DOHH2 (cell line): ENCODE data around the gene KMT2C.
"Not testable (repeated sequence)": the region's sequence is repeated elsewhere in the genome, so short reads cannot be mapped to it uniquely, and the experiment has no call there.

Experiments
- H3F3A ChIP-seq: fragments of 200-600 bp; sonication (generic), shearing (Covaris generic); 2 replicates; pipeline ENCODE4 v1.6.0; 2016; ENCODE audit warnings: antibody characterized with exemption, mild to moderate bottlenecking; ENCODE audit not compliant: control insufficient read depth, insufficient read depth
- H3K27ac ChIP-seq: fragments of 200-600 bp; sonication (generic); 2 replicates; pipeline ENCODE4 v1.5.1; 2014; ENCODE audit warnings: low read depth, mild to moderate bottlenecking, low read length, moderate library complexity
- H3K27me3 ChIP-seq: fragments of 200-600 bp; sonication (generic); 2 replicates; pipeline ENCODE4 v1.6.1; 2014; ENCODE audit warnings: mild to moderate bottlenecking, low read length, mixed read lengths; ENCODE audit not compliant: control insufficient read depth
- H3K36me3 ChIP-seq: fragments of 200-600 bp; sonication (generic); 2 replicates; pipeline ENCODE4 v1.6.1; 2014; ENCODE audit warnings: mild to moderate bottlenecking, low read length, moderate library complexity, mixed read lengths; ENCODE audit not compliant: control insufficient read depth
- H3K4me1 ChIP-seq: fragments of 200-600 bp; sonication (generic); 2 replicates; pipeline ENCODE4 v1.6.1; 2014; ENCODE audit warnings: mild to moderate bottlenecking, low read length, mixed read lengths; ENCODE audit not compliant: control insufficient read depth
- H3K4me2 ChIP-seq: fragments of 200-600 bp; sonication (generic); 2 replicates; pipeline ENCODE4 v1.6.0; 2014; ENCODE audit warnings: mild to moderate bottlenecking, low read length, moderate library complexity
- H3K4me3 ChIP-seq: fragments of 200-600 bp; sonication (generic); 2 replicates; pipeline ENCODE4 v1.5.1; 2014; ENCODE audit warnings: mild to moderate bottlenecking, low read length, mixed read lengths
- H3K79me2 ChIP-seq: fragments of 200-600 bp; sonication (generic); 2 replicates; pipeline ENCODE4 v1.6.1; 2014; ENCODE audit warnings: mild to moderate bottlenecking, low read length, mixed read lengths; ENCODE audit not compliant: control insufficient read depth
- H3K9me2 ChIP-seq: fragments of 200-600 bp; sonication (generic); replicated peaks from 2 replicates; pipeline ENCODE4 v1.6.1; 2014; ENCODE audit warnings: mild to moderate bottlenecking, low read length, mixed read lengths; ENCODE audit not compliant: control insufficient read depth
- H3K9me3 ChIP-seq: fragments of 200-600 bp; sonication (generic); 2 replicates; pipeline ENCODE4 v1.6.1; 2014; ENCODE audit warnings: antibody characterized with exemption, low read length, mixed read lengths; ENCODE audit not compliant: control insufficient read depth, insufficient read depth
- H4K20me1 ChIP-seq: fragments of 200-600 bp; sonication (generic); 2 replicates; pipeline ENCODE4 v1.6.0; 2014; ENCODE audit warnings: low read depth, mild to moderate bottlenecking, antibody characterized with exemption, low read length, moderate library complexity; ENCODE audit not compliant: control insufficient read depth, insufficient read depth
- EZH2phosphoT487 ChIP-seq: fragments of 200-600 bp; sonication (generic); IDR thresholded peaks from 2 replicates; pipeline ENCODE4 v1.6.1; 2017; ENCODE audit warnings: borderline replicate concordance, mild to moderate bottlenecking, antibody characterized with exemption, low read length, moderate library complexity, mixed read lengths
- TF ChIP-seq, protein P1 (sequence below): fragments of 200-600 bp; sonication (generic); IDR thresholded peaks from one replicate; pipeline ENCODE4 v1.5.1; 2014; ENCODE audit warnings: antibody characterized with exemption, mild to moderate bottlenecking, low read depth, low read length; ENCODE audit not compliant: poor library complexity, severe bottlenecking

KMT2C gene

DNA sequence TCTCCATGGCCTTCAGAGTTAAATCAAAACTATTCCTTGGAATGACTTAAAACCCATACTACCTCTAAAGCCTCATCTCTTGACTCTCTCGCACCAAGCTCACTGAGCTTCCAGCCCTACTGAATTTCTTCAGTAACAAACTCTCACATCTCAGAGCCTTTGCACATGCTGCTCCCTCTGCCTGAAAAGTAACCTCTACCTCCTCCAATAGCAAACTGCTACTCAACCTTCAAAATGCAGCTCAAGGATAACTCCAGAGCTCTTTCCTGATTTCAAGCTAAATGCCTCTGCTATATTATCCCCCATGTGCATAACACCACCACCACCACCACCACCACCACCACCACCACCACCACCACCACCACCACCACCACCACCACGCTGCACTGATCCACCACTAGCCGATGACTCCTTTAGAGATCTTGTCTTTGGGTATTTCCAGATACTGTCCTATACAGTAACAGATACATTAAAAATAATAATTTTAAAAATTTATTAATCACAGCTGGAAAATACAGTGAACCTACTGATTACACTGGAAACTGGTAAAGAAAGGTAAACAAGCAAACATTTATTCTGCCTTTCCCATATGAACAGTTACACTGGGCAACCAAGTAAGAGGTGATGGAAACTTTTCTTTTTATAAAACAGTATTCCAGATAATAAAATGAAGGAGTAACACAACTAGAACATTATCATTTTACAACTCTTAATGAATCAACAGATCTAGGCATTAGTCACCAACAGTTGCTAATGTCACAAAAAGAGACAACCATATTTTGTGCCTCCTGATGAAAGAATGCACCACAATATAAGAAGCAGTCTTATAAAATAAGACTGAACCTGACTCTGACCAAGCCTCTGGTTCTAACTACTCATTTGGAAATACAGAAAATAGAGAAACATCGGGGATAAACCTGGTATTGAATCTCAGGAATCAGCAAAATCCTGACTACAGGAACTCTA is 51.3 kb downstream of the KMT2C start:
- H3K27me3 ChIP-seq, H3K4me3 ChIP-seq, H3K4me1 ChIP-seq, H3K27ac ChIP-seq, H3K9me3 ChIP-seq, H3K36me3 ChIP-seq, H3K9me2 ChIP-seq, H3F3A ChIP-seq, H3K4me2 ChIP-seq: not testable (repeated sequence)
- peaks cover 10% of the 10 kb centered on the region; the same call in 1 of the 2 replicates for H4K20me1 ChIP-seq
- H3K79me2 ChIP-seq: peaks cover 95% of the 10 kb centered on the region

DNA sequence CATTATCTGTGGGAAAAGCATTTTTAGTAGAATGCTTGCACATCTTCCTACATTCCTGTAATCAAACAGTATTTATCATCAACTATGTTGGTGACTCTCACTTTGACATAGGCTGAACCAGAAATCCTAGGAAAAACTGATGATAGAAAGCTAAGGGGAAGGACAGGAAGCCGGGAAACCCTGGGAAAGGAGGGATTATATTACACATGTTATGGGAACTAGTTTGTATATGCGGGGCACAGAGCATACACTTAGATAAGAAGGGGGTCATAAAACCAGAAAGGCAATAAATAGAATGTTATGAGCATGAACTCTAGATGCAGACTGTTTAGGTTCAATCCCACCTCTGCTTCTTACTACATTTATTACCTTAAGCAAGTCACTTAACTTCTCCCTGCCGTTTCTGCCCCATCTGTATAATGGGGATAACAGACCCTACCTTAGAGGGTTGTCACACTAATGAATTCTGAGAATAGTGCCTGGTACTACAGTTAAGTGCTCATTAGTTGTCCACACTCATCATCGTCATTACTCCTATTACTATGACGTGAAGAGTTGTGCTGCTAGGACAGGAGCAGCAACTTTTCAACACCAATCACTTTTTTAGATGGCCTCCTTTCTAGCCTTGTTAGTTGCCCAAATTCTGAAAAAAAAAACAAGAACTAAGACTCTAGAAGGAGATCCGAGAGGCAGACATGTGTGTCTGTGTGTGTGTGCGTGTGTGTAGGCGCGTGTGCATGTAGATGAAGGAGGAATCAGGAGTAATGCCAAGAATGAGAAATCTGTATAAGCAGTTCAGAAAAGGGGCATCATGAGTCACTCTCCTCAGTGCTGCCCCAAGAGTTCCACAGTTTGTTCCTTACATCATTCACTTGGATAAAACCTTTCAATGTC is 52.2 kb downstream of the KMT2C start:
- Histone ChIP-seq H3K27me3 (no peaks in the 10 kb centered on the region), H4K20me1 (peaks cover 10% of the 10 kb centered on the region; the same call in 1 of the 2 replicates), H3F3A (no peaks in the 10 kb centered on the region), H3K9me3 (no peaks in the 10 kb centered on the region; the same call in 1 of the 2 replicates), H3K4me2 (no peak overlapping the region), H3K36me3 (no peaks in the 10 kb centered on the region), H3K27ac (no peak overlapping the region), H3K9me2 (no peaks in the 10 kb centered on the region), H3K79me2 (peaks cover 95% of the 10 kb centered on the region), H3K4me3 (no peak overlapping the region), H3K4me1 (peaks cover 3% of the 10 kb centered on the region; the same call in 1 of the 2 replicates)
- TF ChIP-seq, protein P1, sequence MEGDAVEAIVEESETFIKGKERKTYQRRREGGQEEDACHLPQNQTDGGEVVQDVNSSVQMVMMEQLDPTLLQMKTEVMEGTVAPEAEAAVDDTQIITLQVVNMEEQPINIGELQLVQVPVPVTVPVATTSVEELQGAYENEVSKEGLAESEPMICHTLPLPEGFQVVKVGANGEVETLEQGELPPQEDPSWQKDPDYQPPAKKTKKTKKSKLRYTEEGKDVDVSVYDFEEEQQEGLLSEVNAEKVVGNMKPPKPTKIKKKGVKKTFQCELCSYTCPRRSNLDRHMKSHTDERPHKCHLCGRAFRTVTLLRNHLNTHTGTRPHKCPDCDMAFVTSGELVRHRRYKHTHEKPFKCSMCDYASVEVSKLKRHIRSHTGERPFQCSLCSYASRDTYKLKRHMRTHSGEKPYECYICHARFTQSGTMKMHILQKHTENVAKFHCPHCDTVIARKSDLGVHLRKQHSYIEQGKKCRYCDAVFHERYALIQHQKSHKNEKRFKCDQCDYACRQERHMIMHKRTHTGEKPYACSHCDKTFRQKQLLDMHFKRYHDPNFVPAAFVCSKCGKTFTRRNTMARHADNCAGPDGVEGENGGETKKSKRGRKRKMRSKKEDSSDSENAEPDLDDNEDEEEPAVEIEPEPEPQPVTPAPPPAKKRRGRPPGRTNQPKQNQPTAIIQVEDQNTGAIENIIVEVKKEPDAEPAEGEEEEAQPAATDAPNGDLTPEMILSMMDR: no peak
- no peak for TF ChIP-seq EZH2phosphoT487

DNA sequence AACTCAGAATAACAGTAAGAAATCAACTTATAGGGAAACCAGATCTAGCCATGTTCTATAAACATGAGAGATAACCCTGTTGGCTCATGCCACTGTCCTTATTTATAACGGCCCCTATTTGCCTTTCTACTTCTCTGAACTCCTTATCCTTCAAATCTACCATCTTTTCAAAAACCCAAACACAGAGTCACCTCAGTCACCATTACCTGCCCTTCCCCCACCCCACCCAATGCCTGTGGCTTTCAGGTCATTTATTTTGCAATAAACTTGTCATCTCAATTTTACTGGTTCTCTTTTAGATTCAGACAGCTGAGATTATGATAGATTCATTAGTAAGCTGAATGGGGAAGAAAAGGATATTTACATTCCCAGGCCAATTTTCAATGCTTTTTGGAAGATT is 53.6 kb downstream of the KMT2C start:
- H3K27ac ChIP-seq: no peak overlapping the region
- peaks cover 96% of the 10 kb centered on the region for H3K79me2 ChIP-seq
- H3K4me1 ChIP-seq: peaks cover 3% of the 10 kb centered on the region; the same call in 1 of the 2 replicates
- H3K9me2 ChIP-seq: no peaks in the 10 kb centered on the region
- no peaks in the 10 kb centered on the region for H3K36me3 ChIP-seq
- no peaks in the 10 kb centered on the region for H3F3A ChIP-seq
- no peaks in the 10 kb centered on the region for H3K27me3 ChIP-seq
- no peaks in the 10 kb centered on the region; the same call in 1 of the 2 replicates for H3K9me3 ChIP-seq
- H3K4me3 ChIP-seq: no peak overlapping the region
- H4K20me1 ChIP-seq: peaks cover 12% of the 10 kb centered on the region; the same call in 1 of the 2 replicates
- no peak overlapping the region for H3K4me2 ChIP-seq
- TF ChIP-seq, protein P1: no peak
- no peak for TF ChIP-seq EZH2phosphoT487

DNA sequence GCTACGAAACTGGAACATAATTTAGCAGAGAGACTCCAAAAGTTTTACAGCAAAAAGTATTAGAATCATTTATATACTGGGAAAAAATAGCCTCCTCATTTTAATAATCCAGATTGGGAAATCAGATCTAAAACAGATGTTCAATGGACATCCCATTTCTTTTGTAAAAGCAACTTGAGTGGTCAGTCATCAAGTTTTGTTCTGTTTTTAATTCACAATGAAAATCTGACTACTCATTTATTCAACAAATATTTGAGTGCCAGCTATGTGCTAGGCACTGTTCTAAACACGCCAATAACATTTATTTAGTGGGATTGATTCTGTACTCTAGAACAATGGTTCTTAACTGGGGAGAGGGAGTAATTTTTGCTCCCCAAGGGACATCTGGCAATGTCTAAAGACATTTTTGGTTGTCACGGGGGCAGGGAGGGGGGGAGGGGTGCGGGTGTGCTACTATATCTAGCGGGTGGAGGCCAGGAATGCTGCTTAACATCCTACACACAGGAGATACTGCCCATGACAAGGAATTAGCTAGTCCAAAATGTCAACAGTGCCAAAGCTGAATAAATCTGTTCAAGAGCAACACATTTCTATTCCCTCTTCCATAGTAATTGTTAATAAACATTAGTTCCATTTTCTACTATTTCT is 54.7 kb downstream of the KMT2C start:
- Histone ChIP-seq H4K20me1 (peaks cover 20% of the 10 kb centered on the region; the same call in 1 of the 2 replicates), H3K79me2 (peaks cover 96% of the 10 kb centered on the region)
- not testable (repeated sequence) for H3K27ac ChIP-seq, H3K36me3 ChIP-seq, H3K9me3 ChIP-seq, H3K4me2 ChIP-seq, H3K4me3 ChIP-seq, H3K4me1 ChIP-seq, H3F3A ChIP-seq, H3K27me3 ChIP-seq, H3K9me2 ChIP-seq

DNA sequence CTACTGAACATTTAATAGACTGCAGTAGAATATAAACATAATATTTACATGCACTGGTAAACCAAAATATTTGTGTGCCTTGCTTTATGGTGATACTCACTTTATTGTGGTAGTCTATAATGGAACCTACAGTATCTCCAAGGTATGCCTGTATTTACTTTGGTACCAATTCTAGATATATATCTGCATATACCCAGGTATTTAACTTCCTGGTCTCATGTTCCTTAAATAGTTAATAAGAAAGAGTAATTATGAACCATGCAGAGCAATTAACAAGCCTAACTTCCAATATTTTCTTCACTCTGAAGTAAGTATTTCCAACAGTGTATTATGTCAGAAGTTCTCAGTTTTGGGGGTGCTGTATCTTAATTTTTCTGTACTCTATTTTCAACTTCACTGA is 57.3 kb downstream of the KMT2C start:
- not testable (repeated sequence) for H3K4me3 ChIP-seq, H3K4me2 ChIP-seq, H3K36me3 ChIP-seq, H3K4me1 ChIP-seq, H3K27ac ChIP-seq, H3K9me3 ChIP-seq, H3K9me2 ChIP-seq, H3F3A ChIP-seq, H3K27me3 ChIP-seq
- H3K79me2 ChIP-seq: peaks cover 100% of the 10 kb centered on the region
- H4K20me1 ChIP-seq: peaks cover 27% of the 10 kb centered on the region; the same call in 1 of the 2 replicates
